ENCODE results near the gene NTM. TPM values are rescaled to one million over a fixed set of nuclear protein-coding genes. Genes with fewer than 3 reads are reported as not detected.

Gene NTM
- total RNA-seq, 2 donors from 2014 or later = 1.7 to 3.6 TPM

- Mint-ChIP-seq H3K27me3 (ENCODE audit: insufficient read depth) (peaks cover 2% of the 10 kb centered on the region), H3K9me3 (no peaks in the 10 kb centered on the region), H3K27ac (no peak overlapping the region), H3K4me3 (no peak overlapping the region), H3K4me1 (peaks cover 53% of the 10 kb centered on the region), H3K36me3 (ENCODE audit: low read depth) (no peaks in the 10 kb centered on the region)
- Histone ChIP-seq H3K27me3 (ENCODE audit: control insufficient read depth, insufficient read depth, low read length, poor library complexity, severe bottlenecking) (no peaks in the 10 kb centered on the region), H3K9me3 (ENCODE audit: control insufficient read depth, low read length) (no peaks in the 10 kb centered on the region), H3K9ac (ENCODE audit: extremely low read depth, low read length, poor library complexity, severe bottlenecking) (no peak overlapping the region), H3K4me3 (ENCODE audit: low read length) (no peak overlapping the region), H3K4me1 (ENCODE audit: control insufficient read depth, insufficient read depth, low read length) (peaks cover 13% of the 10 kb centered on the region), H3K27ac (ENCODE audit: low read depth, low read length) (no peak overlapping the region), H3K36me3 (ENCODE audit: control insufficient read depth, insufficient read depth, low read length) (no peaks in the 10 kb centered on the region)
- DNase-seq = no peak
- 93 to 96% methylated on average over 8 to 10 of the region's 10 CpGs for WGBS, 2 experiments (ENCODE audit: insufficient coverage in 1 of 2, insufficient read length in 1 of 2)
- TF ChIP-seq, protein P1, sequence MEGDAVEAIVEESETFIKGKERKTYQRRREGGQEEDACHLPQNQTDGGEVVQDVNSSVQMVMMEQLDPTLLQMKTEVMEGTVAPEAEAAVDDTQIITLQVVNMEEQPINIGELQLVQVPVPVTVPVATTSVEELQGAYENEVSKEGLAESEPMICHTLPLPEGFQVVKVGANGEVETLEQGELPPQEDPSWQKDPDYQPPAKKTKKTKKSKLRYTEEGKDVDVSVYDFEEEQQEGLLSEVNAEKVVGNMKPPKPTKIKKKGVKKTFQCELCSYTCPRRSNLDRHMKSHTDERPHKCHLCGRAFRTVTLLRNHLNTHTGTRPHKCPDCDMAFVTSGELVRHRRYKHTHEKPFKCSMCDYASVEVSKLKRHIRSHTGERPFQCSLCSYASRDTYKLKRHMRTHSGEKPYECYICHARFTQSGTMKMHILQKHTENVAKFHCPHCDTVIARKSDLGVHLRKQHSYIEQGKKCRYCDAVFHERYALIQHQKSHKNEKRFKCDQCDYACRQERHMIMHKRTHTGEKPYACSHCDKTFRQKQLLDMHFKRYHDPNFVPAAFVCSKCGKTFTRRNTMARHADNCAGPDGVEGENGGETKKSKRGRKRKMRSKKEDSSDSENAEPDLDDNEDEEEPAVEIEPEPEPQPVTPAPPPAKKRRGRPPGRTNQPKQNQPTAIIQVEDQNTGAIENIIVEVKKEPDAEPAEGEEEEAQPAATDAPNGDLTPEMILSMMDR (conservative IDR thresholded peaks at IDR 0.05) = no peak
Measured at GRCh38 chr11:131654849-131655248, 284.4 kb downstream of the NTM start.

- Mint-ChIP-seq H3K27ac (peak overlapping the region; percentile 82), H3K9me3 (no peaks in the 10 kb centered on the region), H3K4me1 (peaks cover 67% of the 10 kb centered on the region), H3K36me3 (ENCODE audit: low read depth) (no peaks in the 10 kb centered on the region), H3K27me3 (ENCODE audit: insufficient read depth) (peaks cover 2% of the 10 kb centered on the region), H3K4me3 (peak overlapping the region; percentile 47)
- DNase-seq = peak; percentile 92
- Histone ChIP-seq H3K4me1 (ENCODE audit: control insufficient read depth, insufficient read depth, low read length) (peaks cover 24% of the 10 kb centered on the region), H3K4me3 (ENCODE audit: low read length) (peak overlapping the region; percentile 74), H3K9ac (ENCODE audit: extremely low read depth, low read length, poor library complexity, severe bottlenecking) (no peak overlapping the region), H3K27me3 (ENCODE audit: control insufficient read depth, insufficient read depth, low read length, poor library complexity, severe bottlenecking) (no peaks in the 10 kb centered on the region), H3K27ac (ENCODE audit: low read depth, low read length) (no peak overlapping the region), H3K36me3 (ENCODE audit: control insufficient read depth, insufficient read depth, low read length) (no peaks in the 10 kb centered on the region), H3K9me3 (ENCODE audit: control insufficient read depth, low read length) (no peaks in the 10 kb centered on the region)
- TF ChIP-seq, protein P1 (conservative IDR thresholded peaks at IDR 0.05) = no peak
- WGBS, 2 experiments (ENCODE audit: insufficient coverage in 1 of 2, insufficient read length in 1 of 2) = 35 to 53% methylated on average over 5 to 9 of the region's 9 CpGs
Measured at GRCh38 chr11:131656179-131656838, 285.9 kb downstream of the NTM start.

- WGBS, 2 experiments (ENCODE audit: insufficient coverage in 1 of 2, insufficient read length in 1 of 2) = 33 to 34% methylated on average over 3 to 9 of the region's 9 CpGs
- Mint-ChIP-seq H3K27ac (peak overlapping the region; percentile 82), H3K4me3 (peak overlapping the region; percentile 47), H3K36me3 (ENCODE audit: low read depth) (no peaks in the 10 kb centered on the region), H3K27me3 (ENCODE audit: insufficient read depth) (peaks cover 2% of the 10 kb centered on the region), H3K9me3 (no peaks in the 10 kb centered on the region), H3K4me1 (peaks cover 72% of the 10 kb centered on the region)
- TF ChIP-seq, protein P1 (conservative IDR thresholded peaks at IDR 0.05) = peak; percentile 47
- no peaks in the 10 kb centered on the region for H3K36me3 ChIP-seq (ENCODE audit: control insufficient read depth, insufficient read depth, low read length)
- no peak overlapping the region for H3K9ac ChIP-seq (ENCODE audit: extremely low read depth, low read length, poor library complexity, severe bottlenecking)
- peaks cover 24% of the 10 kb centered on the region for H3K4me1 ChIP-seq (ENCODE audit: control insufficient read depth, insufficient read depth, low read length)
- DNase-seq = peak; percentile 86
- no peak overlapping the region for H3K27ac ChIP-seq (ENCODE audit: low read depth, low read length)
- peak overlapping the region; percentile 74 for H3K4me3 ChIP-seq (ENCODE audit: low read length)
- no peaks in the 10 kb centered on the region for H3K27me3 ChIP-seq (ENCODE audit: control insufficient read depth, insufficient read depth, low read length, poor library complexity, severe bottlenecking)
- H3K9me3 ChIP-seq (ENCODE audit: control insufficient read depth, low read length) = no peaks in the 10 kb centered on the region
Measured at GRCh38 chr11:131656839-131657211, 286.4 kb downstream of the NTM start.
